WTC11 (cell line): ENCODE data around the gene SBF1. TPM values are rescaled to one million over a fixed set of nuclear protein-coding genes. Genes with fewer than 3 reads are reported as not detected.
A peak's percentile ranks its signal among the peaks of the same experiment; 100 is the strongest.
"Not testable (repeated sequence)": the region's sequence is repeated elsewhere in the genome, so short reads cannot be mapped to it uniquely, and the experiment has no call there.

Experiments
- ATAC-seq: fragments of 200-7000 bp; cut with Tn5 transposase; 2 replicates; pipeline ENCODE4 v1.10.0; 2021; ENCODE audit warnings: mild to moderate bottlenecking, moderate library complexity
- CTCF ChIA-PET: fragments of 300-600 bp; sonication (Branson Sonifier 250); formaldehyde crosslinking; loops from one replicate; lab custom pipeline; 2021; ENCODE audit warnings: antibody characterized with exemption; lab: Charles Lee
- POLR2A ChIA-PET: fragments of 350-600 bp; sonication (Branson Sonifier 250); formaldehyde crosslinking; loops from one replicate; lab custom pipeline; 2021; ENCODE audit warnings: antibody characterized with exemption; lab: Charles Lee
- DNase-seq: peaks from one replicate; pipeline ENCODE4 v3.0.0; 2021; ENCODE audit warnings: low spot score
- H3K27ac Mint-ChIP-seq: 2 replicates; pipeline ENCODE4 v1.8.0; 2021; ENCODE audit warnings: mixed read lengths
- H3K27me3 Mint-ChIP-seq: 2 replicates; pipeline ENCODE4 v1.8.0; 2021; ENCODE audit warnings: low read depth, mild to moderate bottlenecking, moderate library complexity, mixed read lengths
- H3K36me3 Mint-ChIP-seq: 2 replicates; pipeline ENCODE4 v1.8.0; 2021; ENCODE audit warnings: mixed read lengths
- H3K4me1 Mint-ChIP-seq: 2 replicates; pipeline ENCODE4 v1.8.0; 2022; ENCODE audit warnings: mixed read lengths
- H3K4me3 Mint-ChIP-seq: 2 replicates; pipeline ENCODE4 v1.8.0; 2021; ENCODE audit warnings: mild to moderate bottlenecking, moderate library complexity, mixed read lengths
- H3K9me3 Mint-ChIP-seq: 2 replicates; pipeline ENCODE4 v1.8.0; 2021; ENCODE audit warnings: mixed read lengths
- CREM ChIP-seq: sonication (generic); formaldehyde crosslinking; IDR thresholded peaks from 2 replicates; pipeline ENCODE4 v1.8.1; 2022; ENCODE audit warnings: mild to moderate bottlenecking, missing genetic modification reagents, moderate library complexity
- ELF4 ChIP-seq: sonication (generic); formaldehyde crosslinking; IDR thresholded peaks from 2 replicates; pipeline ENCODE4 v1.8.1; 2022; ENCODE audit warnings: low read depth, mild to moderate bottlenecking, moderate library complexity, missing genetic modification reagents
- MYBL2 ChIP-seq: sonication (generic); formaldehyde crosslinking; IDR thresholded peaks from 2 replicates; pipeline ENCODE4 v1.8.1; 2023; ENCODE audit warnings: mild to moderate bottlenecking, moderate library complexity, missing genetic modification reagents
- NFATC4 ChIP-seq: fragments of 250-450 bp; sonication (Bioruptor Pico); IDR thresholded peaks from 2 replicates; pipeline ENCODE4 v1.9.0; 2021; ENCODE audit warnings: mild to moderate bottlenecking
- NFE2L1 ChIP-seq: sonication (generic); formaldehyde crosslinking; IDR thresholded peaks from 2 replicates; pipeline ENCODE4 v1.8.1; 2023; ENCODE audit warnings: missing genetic modification reagents
- SP1 ChIP-seq: sonication (generic); formaldehyde crosslinking; conservative IDR thresholded peaks from 2 replicates; pipeline ENCODE4 v1.8.1; 2022; ENCODE audit warnings: missing genetic modification reagents
- ZBTB21 ChIP-seq: sonication (generic); formaldehyde crosslinking; IDR thresholded peaks from 2 replicates; pipeline ENCODE4 v1.8.1; 2023; ENCODE audit warnings: mild to moderate bottlenecking, missing genetic modification reagents, borderline replicate concordance
- ZNF121 ChIP-seq: sonication (generic); formaldehyde crosslinking; IDR thresholded peaks from 2 replicates; pipeline ENCODE4 v1.8.0; 2023; ENCODE audit warnings: missing genetic modification reagents
- ZNF219 ChIP-seq: sonication (generic); formaldehyde crosslinking; IDR thresholded peaks from 2 replicates; pipeline ENCODE4 v1.8.0; 2023; ENCODE audit warnings: missing genetic modification reagents, mild to moderate bottlenecking, borderline replicate concordance
- ZNF263 ChIP-seq: sonication (generic); formaldehyde crosslinking; IDR thresholded peaks from 2 replicates; pipeline ENCODE4 v1.8.1; 2022; ENCODE audit warnings: low read depth, mild to moderate bottlenecking, moderate library complexity, missing genetic modification reagents
- ZNF671 ChIP-seq: fragments of 250-450 bp; sonication (Bioruptor Pico); IDR thresholded peaks from 2 replicates; pipeline ENCODE4 v1.8.0; 2021; ENCODE audit warnings: mild to moderate bottlenecking
- total RNA-seq: library from RNA; stranded (reverse); gene quantifications from 3 replicates; pipeline ENCODE4 v1.2.3, GENCODE V29; 2021
- TF ChIP-seq, protein P1 (sequence below): sonication (generic); formaldehyde crosslinking; IDR thresholded peaks from 2 replicates; pipeline ENCODE4 v1.8.0; 2022; ENCODE audit warnings: mild to moderate bottlenecking, missing genetic modification reagents
- TF ChIP-seq, protein P2 (sequence below): sonication (generic); formaldehyde crosslinking; IDR thresholded peaks from 2 replicates; pipeline ENCODE4 v1.8.1; 2023; ENCODE audit warnings: mild to moderate bottlenecking, missing genetic modification reagents, borderline replicate concordance
- TF ChIP-seq, protein P3 (sequence below): sonication (generic); formaldehyde crosslinking; IDR thresholded peaks from 2 replicates; pipeline ENCODE4 v1.8.0; 2023; ENCODE audit warnings: missing genetic modification reagents
- TF ChIP-seq, protein P4 (sequence below): sonication (generic); formaldehyde crosslinking; IDR thresholded peaks from 2 replicates; pipeline ENCODE4 v1.8.1; 2023; ENCODE audit warnings: mild to moderate bottlenecking, missing genetic modification reagents, moderate library complexity
- TF ChIP-seq, protein P5 (sequence below): sonication (generic); formaldehyde crosslinking; IDR thresholded peaks from 2 replicates; pipeline ENCODE4 v1.8.0; 2022; ENCODE audit warnings: mild to moderate bottlenecking, missing genetic modification reagents
- TF ChIP-seq, protein P6 (sequence below): sonication (generic); formaldehyde crosslinking; conservative IDR thresholded peaks from 2 replicates; pipeline ENCODE4 v1.8.1; 2022; ENCODE audit warnings: mild to moderate bottlenecking, missing genetic modification reagents

The SBF1 gene
- total RNA-seq, 1 experiment from 2014 or later, result 108 TPM

DNA sequence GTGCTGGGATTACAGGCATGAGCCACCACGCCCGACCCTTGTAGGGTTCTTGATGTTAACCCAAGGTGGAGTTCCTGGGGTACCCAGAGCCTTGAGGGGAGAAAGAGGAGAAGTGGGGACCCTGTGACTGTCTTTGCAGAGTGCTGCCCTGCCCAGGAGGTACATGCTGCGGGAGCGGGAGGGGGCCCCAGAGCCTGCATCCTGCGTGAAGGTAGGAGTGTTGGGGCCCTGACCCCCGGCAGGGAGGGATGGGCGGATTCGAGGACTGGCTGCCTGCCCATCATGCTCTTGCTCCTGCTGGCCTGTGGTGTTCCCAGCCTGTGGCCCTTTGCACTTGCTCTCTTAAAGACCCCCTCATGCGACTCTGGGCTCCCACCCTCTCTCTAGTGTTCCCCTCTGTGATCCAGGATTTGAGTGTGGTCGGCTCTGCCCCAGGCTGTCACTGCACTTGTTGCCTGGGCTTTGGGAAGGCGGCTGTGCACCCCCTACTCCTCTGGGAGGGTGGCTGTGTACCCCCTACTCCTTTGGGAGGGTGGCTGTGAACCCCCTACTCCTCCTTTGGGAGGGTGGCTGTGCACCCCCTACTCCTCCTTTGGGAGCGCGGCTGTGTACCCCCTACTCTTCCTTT is 46.1 kb upstream of the SBF1 start:
- peaks cover 6% of the 10 kb centered on the region for H3K4me1 Mint-ChIP-seq
- H3K4me3 Mint-ChIP-seq, result no peak overlapping the region
- no peak for TF ChIP-seq ZNF219
- TF ChIP-seq, protein P1, sequence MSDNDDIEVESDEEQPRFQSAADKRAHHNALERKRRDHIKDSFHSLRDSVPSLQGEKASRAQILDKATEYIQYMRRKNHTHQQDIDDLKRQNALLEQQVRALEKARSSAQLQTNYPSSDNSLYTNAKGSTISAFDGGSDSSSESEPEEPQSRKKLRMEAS (CRISPR knock-in tag), result no peak
- TF ChIP-seq, protein P2, sequence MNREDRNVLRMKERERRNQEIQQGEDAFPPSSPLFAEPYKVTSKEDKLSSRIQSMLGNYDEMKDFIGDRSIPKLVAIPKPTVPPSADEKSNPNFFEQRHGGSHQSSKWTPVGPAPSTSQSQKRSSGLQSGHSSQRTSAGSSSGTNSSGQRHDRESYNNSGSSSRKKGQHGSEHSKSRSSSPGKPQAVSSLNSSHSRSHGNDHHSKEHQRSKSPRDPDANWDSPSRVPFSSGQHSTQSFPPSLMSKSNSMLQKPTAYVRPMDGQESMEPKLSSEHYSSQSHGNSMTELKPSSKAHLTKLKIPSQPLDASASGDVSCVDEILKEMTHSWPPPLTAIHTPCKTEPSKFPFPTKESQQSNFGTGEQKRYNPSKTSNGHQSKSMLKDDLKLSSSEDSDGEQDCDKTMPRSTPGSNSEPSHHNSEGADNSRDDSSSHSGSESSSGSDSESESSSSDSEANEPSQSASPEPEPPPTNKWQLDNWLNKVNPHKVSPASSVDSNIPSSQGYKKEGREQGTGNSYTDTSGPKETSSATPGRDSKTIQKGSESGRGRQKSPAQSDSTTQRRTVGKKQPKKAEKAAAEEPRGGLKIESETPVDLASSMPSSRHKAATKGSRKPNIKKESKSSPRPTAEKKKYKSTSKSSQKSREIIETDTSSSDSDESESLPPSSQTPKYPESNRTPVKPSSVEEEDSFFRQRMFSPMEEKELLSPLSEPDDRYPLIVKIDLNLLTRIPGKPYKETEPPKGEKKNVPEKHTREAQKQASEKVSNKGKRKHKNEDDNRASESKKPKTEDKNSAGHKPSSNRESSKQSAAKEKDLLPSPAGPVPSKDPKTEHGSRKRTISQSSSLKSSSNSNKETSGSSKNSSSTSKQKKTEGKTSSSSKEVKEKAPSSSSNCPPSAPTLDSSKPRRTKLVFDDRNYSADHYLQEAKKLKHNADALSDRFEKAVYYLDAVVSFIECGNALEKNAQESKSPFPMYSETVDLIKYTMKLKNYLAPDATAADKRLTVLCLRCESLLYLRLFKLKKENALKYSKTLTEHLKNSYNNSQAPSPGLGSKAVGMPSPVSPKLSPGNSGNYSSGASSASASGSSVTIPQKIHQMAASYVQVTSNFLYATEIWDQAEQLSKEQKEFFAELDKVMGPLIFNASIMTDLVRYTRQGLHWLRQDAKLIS (CRISPR knock-in tag), result no peak
- no peak for TF ChIP-seq SP1 (CRISPR knock-in tag)
- TF ChIP-seq, protein P3, sequence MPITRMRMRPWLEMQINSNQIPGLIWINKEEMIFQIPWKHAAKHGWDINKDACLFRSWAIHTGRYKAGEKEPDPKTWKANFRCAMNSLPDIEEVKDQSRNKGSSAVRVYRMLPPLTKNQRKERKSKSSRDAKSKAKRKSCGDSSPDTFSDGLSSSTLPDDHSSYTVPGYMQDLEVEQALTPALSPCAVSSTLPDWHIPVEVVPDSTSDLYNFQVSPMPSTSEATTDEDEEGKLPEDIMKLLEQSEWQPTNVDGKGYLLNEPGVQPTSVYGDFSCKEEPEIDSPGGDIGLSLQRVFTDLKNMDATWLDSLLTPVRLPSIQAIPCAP (CRISPR knock-in tag), result no peak
- no peak for TF ChIP-seq CREM (CRISPR knock-in tag)
- no peak for TF ChIP-seq ZNF671 (CRISPR knock-in tag)
- TF ChIP-seq MYBL2, result no peak
- TF ChIP-seq, protein P4, sequence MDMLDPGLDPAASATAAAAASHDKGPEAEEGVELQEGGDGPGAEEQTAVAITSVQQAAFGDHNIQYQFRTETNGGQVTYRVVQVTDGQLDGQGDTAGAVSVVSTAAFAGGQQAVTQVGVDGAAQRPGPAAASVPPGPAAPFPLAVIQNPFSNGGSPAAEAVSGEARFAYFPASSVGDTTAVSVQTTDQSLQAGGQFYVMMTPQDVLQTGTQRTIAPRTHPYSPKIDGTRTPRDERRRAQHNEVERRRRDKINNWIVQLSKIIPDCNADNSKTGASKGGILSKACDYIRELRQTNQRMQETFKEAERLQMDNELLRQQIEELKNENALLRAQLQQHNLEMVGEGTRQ (CRISPR knock-in tag), result no peak
- no peak for TF ChIP-seq NFE2L1
- TF ChIP-seq, protein P5, sequence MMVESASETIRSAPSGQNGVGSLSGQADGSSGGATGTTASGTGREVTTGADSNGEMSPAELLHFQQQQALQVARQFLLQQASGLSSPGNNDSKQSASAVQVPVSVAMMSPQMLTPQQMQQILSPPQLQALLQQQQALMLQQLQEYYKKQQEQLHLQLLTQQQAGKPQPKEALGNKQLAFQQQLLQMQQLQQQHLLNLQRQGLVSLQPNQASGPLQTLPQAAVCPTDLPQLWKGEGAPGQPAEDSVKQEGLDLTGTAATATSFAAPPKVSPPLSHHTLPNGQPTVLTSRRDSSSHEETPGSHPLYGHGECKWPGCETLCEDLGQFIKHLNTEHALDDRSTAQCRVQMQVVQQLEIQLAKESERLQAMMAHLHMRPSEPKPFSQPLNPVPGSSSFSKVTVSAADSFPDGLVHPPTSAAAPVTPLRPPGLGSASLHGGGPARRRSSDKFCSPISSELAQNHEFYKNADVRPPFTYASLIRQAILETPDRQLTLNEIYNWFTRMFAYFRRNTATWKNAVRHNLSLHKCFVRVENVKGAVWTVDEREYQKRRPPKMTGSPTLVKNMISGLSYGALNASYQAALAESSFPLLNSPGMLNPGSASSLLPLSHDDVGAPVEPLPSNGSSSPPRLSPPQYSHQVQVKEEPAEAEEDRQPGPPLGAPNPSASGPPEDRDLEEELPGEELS (CRISPR knock-in tag), result no peak
- TF ChIP-seq NFATC4 (CRISPR knock-in tag), result no peak
- TF ChIP-seq ELF4, result no peak
- no peak for TF ChIP-seq ZNF263 (CRISPR knock-in tag)
- TF ChIP-seq, all 79 proteins: peak for 0
- POLR2A ChIA-PET, result no interaction called here
- DNase-seq (no peak), ATAC-seq (no peak)
- H3K9me3 Mint-ChIP-seq, result no peaks in the 10 kb centered on the region
- CTCF ChIA-PET, result no interaction called here
- H3K36me3 Mint-ChIP-seq, result peaks cover 10% of the 10 kb centered on the region
- no peaks in the 10 kb centered on the region for H3K27me3 Mint-ChIP-seq
- no peak overlapping the region for H3K27ac Mint-ChIP-seq

DNA sequence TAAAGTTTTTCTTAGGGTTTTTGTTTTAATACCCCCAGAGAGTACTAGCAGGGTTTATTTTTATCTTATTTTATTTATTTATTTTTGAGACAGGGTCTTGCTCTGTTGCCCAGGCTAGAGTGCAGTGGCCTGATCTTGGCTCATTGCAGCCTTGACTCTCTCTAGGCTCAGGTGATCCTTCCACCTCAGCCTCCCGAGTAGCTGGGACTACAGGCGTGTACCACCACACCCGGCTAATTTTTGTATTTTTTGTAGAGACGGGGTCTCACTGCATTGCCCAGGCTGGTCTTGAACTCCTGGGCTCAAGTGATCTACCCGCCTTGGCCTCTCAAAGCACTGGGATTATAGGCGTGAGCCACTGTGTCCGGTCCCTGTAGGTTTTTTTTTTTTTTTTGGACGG is 45.3 kb upstream of the SBF1 start:
- H3K4me1 Mint-ChIP-seq, DNase-seq, H3K27me3 Mint-ChIP-seq, H3K4me3 Mint-ChIP-seq, H3K36me3 Mint-ChIP-seq, POLR2A ChIA-PET, ATAC-seq, H3K9me3 Mint-ChIP-seq, CTCF ChIA-PET, H3K27ac Mint-ChIP-seq: not testable (repeated sequence)
- TF ChIP-seq ZNF121, result 0 out of 2 replicates have a peak, but pooled peaks have one; percentile 9

DNA sequence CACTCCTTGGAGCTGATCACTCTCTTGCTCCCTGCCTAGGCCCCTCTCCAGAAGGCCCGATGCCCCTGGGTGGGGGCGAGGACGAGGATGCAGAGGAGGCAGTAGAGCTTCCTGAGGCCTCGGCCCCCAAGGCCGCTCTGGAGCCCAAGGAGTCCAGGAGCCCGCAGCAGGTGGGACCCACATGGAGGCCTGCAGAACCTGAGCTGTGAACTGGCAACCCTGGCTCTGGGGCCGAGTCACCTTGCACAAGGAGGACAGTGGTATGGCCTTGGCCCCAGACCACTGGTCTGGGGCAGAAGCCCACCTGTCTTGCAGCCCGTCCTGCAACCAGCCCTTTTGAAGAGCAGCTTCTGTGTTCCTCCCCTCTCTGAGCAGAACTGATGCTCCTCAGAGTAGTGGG is 44.3 kb upstream of the SBF1 start:
- CTCF ChIA-PET, result interaction anchor here (0.9 to 1.3 kb wide), 2 partner anchors 16 to 44 kb away, joined by 3 read pairs; partner anchors contain the start of gene SYCE3
- H3K9me3 Mint-ChIP-seq, result no peaks in the 10 kb centered on the region
- no peak for TF ChIP-seq ZBTB21 (CRISPR knock-in tag)
- TF ChIP-seq, protein P3 (CRISPR knock-in tag), result no peak
- TF ChIP-seq, protein P6, sequence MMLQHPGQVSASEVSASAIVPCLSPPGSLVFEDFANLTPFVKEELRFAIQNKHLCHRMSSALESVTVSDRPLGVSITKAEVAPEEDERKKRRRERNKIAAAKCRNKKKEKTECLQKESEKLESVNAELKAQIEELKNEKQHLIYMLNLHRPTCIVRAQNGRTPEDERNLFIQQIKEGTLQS (CRISPR knock-in tag), result no peak
- TF ChIP-seq, all 79 proteins: peak for 0
- Mint-ChIP-seq H3K4me3 (no peak overlapping the region), H3K27me3 (no peaks in the 10 kb centered on the region), H3K27ac (no peak overlapping the region), H3K4me1 (no peaks in the 10 kb centered on the region), H3K36me3 (peaks cover 15% of the 10 kb centered on the region)
- DNase-seq (no peak), ATAC-seq (no peak)
- POLR2A ChIA-PET, result no interaction called here
